22Rv1 (cell line): Measurements from ENCODE around the gene PRKCE.

Source experiments
- CTCF ChIP-seq: fragments of 450-650 bp; IDR thresholded peaks from 2 replicates; pipeline ENCODE4 v1.5.1; 2017; ENCODE audit warnings: mild to moderate bottlenecking
- ZFX ChIP-seq: fragments of 450-650 bp; IDR thresholded peaks from 2 replicates; pipeline ENCODE4 v1.6.1; 2017; ENCODE audit warnings: antibody characterized with exemption, borderline replicate concordance

DNA sequence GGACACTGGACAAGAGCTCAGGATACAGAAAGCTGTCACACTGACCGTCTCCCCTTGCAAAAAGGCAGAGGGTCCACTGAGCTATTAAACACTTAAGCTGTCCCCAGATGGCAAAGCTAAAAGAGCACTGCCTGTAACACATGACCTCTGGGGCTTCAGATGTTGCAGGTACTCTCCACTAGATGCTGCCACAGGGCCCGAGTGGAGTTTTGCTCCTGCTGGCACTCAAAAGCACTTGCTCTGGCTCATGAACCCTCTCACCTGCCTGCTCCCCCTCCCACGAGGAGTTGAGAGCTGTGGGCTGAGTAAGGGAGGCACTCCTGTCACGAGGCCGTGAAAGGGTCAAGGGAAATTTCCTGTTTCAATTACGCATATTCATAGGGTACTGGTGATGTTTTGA is 227.9 kb downstream of the PRKCE start:
- TF ChIP-seq CTCF, result no peak
- TF ChIP-seq ZFX, result no peak
